SKM-1 (cell line): Measurements from ENCODE around the gene MBD5.
A peak's percentile ranks its signal among the peaks of the same experiment; 100 is the strongest.
"Not testable (repeated sequence)": the region's sequence is repeated elsewhere in the genome, so short reads cannot be mapped to it uniquely, and the experiment has no call there.

ENCODE experiments used
- DNase-seq: peaks from one replicate; lab custom pipeline; 2025; ENCODE audit not compliant: unreplicated experiment; lab: John Stamatoyannopoulos, UW

Gene MBD5

DNA sequence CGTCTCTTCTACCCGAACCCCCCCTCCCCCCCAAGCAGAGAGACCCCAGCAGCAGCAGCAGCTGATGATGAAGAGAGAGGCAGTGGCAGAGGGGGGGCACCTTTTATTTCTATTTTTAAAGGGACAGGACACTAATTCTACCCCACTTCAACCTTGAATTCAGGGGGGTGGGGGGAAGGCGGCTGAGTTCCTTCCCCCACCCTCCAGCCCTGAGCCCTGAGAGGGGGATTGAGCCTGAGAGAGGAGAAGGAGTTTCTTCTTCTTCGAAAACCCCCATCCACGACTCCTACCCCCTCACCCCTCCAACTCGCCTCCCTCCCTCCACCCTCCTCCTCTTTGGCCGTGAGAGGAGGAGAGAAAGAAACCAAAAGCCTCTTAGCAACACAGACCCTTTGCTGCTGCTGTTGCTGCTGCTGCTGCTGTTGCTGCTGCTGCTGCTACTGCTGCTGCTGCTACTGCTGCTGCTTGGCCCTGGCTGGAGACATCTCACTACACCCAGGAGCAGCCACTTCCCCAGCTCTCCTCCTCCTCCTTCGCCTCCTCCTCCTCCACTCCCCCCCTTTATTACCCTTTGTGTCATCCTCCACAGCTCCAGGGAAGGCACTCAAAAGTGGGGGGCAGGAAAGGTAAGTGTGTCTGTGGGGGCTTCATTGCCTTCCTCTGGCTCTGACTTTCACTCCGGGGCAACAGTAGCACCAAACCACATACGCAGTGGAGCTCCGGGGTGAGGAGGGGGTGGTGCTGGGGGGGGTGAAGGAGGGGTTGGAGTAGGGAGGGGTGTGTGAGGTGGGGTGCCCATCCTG, at the start of gene MBD5:
Gene MBD5, plus strand, starts transcription at position 33 of the 803 bp plus-strand sequence.
- no peak for DNase-seq

DNA sequence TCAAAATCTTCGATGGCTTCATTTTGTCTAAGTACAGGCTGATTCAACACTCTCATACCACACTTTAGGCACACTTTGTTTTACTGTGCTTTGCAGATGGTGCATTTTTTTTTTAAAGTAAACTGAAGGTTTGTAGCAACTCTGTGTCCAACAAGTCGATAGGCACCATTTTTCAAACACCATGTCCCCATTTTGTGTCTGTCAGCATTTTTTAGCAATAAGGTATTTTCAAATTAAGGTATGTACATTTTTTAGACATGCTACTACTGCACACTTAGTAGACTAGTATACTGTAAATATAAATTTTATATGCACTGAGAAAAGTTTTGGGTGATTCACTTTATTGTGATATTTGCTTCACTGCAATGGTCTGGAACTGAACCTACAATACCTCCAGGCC, 44.8 kb upstream of the MBD5 start:
- no peak for DNase-seq

DNA sequence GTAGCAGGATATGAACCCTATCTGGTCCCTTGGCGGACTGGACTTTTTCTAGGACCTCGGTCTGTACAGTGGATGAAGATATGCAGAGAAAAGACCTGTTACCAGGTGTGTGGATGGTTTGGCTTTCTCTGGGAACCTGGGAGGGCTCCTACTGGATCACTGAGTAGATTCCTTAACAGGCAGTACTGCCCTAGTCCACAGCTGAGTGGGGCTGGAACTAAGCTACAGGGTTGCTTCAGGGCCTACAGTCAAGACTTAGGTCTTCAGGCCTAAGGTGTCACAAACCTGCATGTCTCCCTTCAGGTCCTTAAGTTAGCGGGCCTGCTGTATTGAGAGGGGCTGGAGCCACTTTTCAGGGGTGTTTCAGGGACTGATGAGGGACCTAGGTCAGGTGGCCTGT, 43.2 kb upstream of the MBD5 start:
- DNase-seq = no peak

GRCh38 chr2:147980940-147981528, 39.9 kb upstream of the MBD5 start:
- no peak for DNase-seq

DNA sequence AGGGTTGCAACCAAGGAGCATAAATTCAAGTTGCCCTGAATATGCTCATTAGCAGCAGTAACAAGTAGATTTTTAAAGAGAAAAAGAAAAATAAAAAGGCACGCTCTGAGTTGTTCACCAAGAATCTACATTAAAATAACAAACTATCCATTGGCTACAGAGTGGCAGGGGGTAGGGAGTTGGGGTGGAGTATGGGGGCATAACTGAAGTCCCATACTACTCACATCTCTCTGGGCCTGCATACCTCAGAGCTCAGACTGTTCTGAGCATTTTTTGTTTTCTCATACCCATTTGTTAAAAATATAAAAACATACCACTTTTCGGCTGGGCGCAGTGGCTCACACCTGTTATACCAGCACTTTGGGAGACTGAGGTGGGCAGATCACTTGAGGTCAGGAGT, 31.8 kb upstream of the MBD5 start:
- DNase-seq = no peak

DNA sequence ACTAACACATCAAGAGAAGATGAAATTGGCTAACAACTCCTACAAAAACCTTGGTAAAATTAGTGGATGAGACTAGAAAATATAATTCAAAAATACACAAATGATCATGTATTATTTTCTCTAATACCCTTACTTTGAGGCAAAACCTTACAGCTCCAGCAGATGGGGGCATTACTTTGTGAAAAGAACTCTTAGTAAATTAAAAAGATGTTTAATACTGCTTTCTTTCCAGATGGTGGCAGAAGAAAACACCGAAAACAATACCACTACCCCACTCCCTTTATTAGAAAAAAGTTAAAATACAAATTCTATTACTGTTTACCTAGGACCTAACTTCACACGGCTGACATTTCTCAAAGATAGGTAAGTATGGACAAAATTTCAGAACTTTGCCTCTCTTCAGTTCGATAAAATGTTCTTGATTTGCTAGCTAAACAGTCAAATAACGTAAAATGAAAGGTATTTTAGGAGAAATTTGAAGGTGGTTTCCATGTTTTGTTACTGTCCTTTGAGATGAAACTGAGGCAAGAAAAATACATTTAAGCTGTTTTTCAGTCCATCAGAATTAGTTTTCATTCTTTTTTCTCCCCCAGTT, 31.0 kb upstream of the MBD5 start:
- no peak for DNase-seq

DNA sequence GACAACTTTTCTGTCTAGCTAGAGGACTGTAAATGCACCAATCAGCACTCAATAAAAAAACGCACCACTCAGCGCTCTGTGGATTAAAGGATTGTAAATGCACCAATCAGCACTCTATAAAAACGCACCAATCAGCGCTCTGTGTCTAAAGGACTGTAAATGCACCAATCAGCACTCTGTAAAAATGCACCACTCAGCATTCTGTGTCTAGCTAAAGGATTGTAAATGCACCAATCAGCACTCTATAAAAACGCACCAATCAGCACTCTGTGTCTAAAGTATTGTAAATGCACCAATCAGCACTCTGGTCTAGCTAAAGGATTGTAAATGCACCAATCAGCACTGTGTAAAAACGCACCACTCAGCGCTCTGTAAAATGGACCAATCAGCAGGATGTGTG, 25.9 kb upstream of the MBD5 start:
- DNase-seq = not testable (repeated sequence)

DNA sequence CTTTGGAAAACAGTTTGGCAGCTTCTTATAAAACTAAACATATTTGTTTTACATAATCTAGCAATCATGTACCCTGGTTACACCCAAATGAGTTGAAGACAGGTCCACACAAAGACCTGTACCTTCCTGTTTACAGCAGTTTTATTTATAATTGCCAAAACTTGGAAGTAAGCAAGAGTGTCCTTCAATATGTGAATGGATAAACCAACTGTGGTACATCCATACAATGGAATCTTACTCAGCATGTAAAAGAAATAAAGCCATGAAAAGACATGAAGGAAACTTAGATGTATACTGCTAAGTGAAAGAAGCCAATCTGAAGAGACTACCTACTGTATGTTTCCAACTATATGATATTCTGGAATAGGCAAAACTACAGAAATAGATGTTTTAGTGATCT, 24.1 kb upstream of the MBD5 start:
- DNase-seq = no peak

GRCh38 chr2:147998203-147998602, 22.7 kb upstream of the MBD5 start:
- no peak for DNase-seq

DNA sequence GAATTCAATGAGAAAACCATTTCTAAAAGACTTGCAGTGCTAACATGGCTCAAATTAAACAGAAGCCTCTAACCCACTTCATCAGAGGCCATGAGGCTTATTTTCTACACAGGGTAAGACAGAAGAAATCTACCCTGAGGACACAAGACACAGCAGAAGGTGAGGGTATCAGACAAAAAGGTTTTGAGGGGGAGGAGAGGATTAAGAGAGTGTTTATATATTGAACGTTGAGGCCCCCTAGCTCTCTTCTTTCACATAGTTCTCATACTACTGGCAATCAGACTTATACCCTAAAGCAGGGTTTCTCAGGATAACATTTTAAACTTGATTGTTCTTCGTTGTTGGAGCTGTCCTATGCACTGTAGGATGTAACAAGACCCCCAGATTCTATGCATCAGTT, 21.8 kb upstream of the MBD5 start:
- no peak for DNase-seq

DNA sequence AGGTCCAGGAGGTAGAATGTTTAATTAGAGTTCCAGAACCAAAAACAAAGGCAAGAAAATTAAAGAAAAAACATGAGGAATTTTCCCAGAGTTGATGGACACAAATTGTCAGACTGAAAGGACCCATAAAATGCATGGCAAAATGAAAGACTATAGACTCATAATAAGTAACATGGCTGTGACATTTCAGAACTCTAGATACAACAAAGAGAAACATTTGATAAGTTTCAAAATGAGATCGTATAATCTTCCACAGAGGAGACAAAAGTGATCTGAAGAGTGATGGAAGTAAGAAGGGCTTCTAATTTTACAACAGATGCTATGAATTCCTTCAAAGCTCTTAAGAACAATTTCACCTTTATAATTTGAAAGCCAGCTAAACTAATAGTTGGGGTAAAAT, 20.8 kb upstream of the MBD5 start:
- DNase-seq = no peak

- DNase-seq = not testable (repeated sequence)
These were observed 18.5 kb upstream of the MBD5 start for GRCh38 chr2:148002420-148002819.

DNA sequence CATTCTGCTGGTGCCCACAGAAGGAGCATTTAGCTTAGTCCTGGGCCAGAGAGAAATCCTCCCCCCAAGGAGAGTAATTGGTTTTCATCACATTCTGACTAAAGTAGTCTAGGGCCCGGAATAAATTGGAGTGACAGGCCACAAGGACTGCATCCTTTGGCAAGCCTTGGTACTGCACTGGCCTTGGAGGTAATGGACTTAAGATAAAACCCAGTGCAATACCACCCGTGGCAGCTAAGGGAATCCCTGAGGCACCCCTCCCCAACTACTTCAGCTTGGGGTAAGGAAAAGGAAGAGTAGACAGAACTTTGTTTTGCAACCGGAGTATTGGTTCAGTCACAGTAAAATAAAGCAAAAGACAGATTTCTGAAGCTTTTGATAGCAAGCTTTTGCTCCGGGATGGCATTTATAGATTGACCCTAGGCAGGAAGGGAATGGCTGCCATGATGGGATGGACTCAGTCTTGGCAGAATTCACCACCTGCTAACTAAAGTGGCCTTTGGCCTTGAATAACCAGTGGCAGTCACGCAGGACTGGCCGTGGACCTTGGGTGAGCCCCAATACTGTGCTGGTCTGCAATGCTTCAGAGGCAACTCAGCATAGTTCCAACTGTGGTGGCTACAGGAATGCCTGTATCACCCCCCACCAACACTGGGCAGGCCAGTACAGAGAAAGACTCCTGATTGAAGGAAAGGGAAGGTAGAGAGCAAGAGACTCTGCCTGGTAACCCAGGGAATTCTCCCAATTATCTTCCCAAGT, 14.5 kb upstream of the MBD5 start:
- no peak for DNase-seq

DNA sequence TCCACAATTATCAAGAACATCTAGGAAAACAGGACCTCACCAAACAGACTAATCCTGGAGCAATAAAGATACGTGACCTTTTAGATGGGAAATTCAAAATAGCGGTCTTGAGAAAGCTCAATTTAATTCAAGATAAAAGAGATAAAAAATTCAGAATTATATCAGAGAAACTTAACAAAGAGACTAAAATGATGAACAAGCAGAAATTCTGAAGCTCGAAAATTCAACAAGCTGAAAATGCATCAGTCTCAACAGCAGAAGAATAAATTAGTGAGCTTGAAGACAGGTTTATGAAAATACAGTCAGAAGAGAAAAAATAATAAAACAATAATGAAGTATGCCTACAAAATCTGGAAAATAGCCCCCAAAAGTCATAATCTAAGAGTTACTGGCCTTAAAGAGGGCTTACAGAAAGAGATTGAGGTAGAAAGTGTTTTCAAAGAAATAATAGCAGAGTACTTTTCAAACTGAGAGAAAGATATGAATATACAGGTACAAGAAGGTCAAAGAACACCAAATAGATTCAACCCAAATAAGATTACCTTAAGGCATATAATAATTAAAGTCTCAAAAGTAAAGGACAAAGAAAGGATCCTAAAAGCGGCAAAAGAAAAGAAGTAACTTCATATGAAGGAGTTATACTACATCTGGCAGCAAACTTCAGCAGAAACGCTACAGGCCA, 13.5 kb upstream of the MBD5 start:
- DNase-seq = no peak

GRCh38 chr2:148008411-148008810, 12.5 kb upstream of the MBD5 start:
- not testable (repeated sequence) for DNase-seq

- DNase-seq = no peak
These were observed 7.0 kb upstream of the MBD5 start for GRCh38 chr2:148013876-148014275.

DNA sequence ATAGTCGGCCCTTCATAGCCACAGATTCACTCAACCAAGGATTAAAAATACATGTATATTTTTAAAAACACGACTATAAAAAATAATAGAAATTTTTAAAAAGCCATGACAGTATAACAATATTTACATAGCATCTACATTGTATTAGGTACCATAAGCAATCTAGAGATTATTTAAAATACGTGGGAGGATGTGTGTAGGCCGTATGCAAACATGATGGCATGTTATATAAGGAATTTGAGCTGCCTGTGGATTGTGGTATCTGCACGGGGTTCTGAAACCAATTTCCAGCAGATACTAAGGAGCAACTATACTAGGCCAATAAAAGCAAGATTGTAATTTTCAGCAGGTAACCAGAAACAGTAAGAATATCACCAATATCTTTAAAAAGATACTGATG, 6.3 kb upstream of the MBD5 start:
- no peak for DNase-seq

GRCh38 chr2:148020111-148021058, 506 bp upstream of the MBD5 start, which contains the start of gene ORC4:
ORC4 (minus strand) TSS chr2:148020737; CDS start chr2:147975958, 44,779 bp downstream.
- peak; percentile 99 for DNase-seq

DNA sequence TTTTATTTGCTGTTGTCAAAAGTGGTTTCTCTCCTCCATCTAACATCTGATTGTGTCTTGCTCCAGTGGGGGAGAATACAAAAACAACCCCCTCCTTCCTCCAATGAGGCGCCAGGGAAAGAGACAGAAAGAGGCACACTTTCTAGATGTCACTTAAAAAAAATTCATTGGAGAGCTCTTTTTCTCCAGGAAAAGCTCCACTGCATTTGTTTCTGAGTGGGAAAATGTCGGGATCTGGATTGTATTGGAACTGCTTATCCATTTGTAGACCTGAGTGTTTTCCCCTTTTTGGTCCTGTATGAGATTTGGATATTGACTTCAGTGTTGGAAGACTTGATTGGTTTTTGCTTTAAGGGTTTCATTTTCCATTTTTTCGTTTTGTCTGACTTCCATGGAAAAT, 995 bp downstream of the MBD5 start:
- DNase-seq = no peak

DNA sequence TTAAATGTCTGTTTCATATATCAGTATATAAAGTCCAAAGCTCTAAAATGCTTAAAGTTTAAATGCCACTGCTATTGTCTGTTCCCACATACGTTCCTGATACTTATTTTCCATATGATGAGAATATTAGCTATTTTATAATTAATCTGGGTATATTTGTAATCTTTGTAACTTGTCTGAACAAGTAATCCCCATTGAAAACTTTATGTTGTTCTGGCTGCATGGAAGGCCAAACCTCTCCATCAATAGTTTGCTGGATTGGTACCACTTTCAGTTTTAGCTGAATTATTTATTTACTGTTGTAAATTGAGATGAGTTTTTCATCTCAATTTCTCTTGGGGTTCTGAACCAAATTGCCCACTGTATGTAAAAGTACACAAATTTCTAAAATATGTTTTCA, 1.5 kb downstream of the MBD5 start:
- DNase-seq = no peak
